ENCODE results near the gene ZC3H4.

ZC3H4 gene

GRCh38 chr19:47026156-47026555 is 87.4 kb downstream of the ZC3H4 start:
- no peak overlapping the region for H4K8ac ChIP-seq (ENCODE audit: low read depth, low read length)
- H3K4me1 ChIP-seq (ENCODE audit: control insufficient read depth in 2 of 2, insufficient read depth in 1 of 2, low read depth in 1 of 2, low read length in 2 of 2): peaks cover 11 to 14% of the 10 kb centered on the region in 2 donors
- peak overlapping the region; percentile 81 for H2AK5ac ChIP-seq (ENCODE audit: low read depth, low read length)
- H3K18ac ChIP-seq (ENCODE audit: low read length): peak overlapping the region; percentile 64
- H3K9ac ChIP-seq (ENCODE audit: low read depth, low read length, poor library complexity): peak overlapping the region; percentile 21
- peaks cover 14 to 76% (median 28%) of the 10 kb centered on the region in 3 experiments for H3K27me3 ChIP-seq (ENCODE audit: control insufficient read depth in 3 of 3, insufficient read depth in 3 of 3, low read depth in 1 of 3, low read length in 3 of 3)
- peak overlapping the region; percentile 73 for H2BK12ac ChIP-seq (ENCODE audit: low read length)
- no peaks in the 10 kb centered on the region for H3K36me3 ChIP-seq (replicated peaks in 1 of 2; ENCODE audit: control insufficient read depth in 2 of 2, insufficient read depth in 2 of 2, low read length in 2 of 2)
- H3K4me3 ChIP-seq (ENCODE audit: low read length in 2 of 2): no peak overlapping the region
- H3K23ac ChIP-seq (ENCODE audit: low read depth, low read length, poor library complexity): peak overlapping the region; percentile 80
- no CpG with 5 or more reads among the region's 2 CpGs for WGBS, 2 donors (ENCODE audit: extremely low coverage in 2 of 2, insufficient read length in 2 of 2, insufficient replicate concordance in 1 of 2)
- H3K9me3 ChIP-seq (replicated peaks in 1 of 2; ENCODE audit: control insufficient read depth in 2 of 2, insufficient read depth in 1 of 2, low read depth in 1 of 2, low read length in 2 of 2): no peaks in the 10 kb centered on the region
- H2AFZ ChIP-seq (ENCODE audit: low read length): no peak overlapping the region
- no peak overlapping the region for H3K4me2 ChIP-seq (ENCODE audit: insufficient read depth, low read length, poor library complexity, severe bottlenecking)
- peak overlapping the region; percentile 94 for H2BK15ac ChIP-seq (ENCODE audit: low read length)
- no peak overlapping the region for H3K27ac ChIP-seq (replicated peaks; ENCODE audit: low read length)
- no peak overlapping the region for H4K91ac ChIP-seq (ENCODE audit: low read depth, low read length, poor library complexity)
- peak overlapping the region; percentile 23 for H3K4ac ChIP-seq (ENCODE audit: low read length)
- DNase-seq (ENCODE audit: low spot score): no peak
- no peak overlapping the region for H2BK120ac ChIP-seq (ENCODE audit: low read depth, low read length)
- no peak overlapping the region for H2BK5ac ChIP-seq (ENCODE audit: low read length)
- H3K79me1 ChIP-seq (ENCODE audit: low read depth, low read length): no peaks in the 10 kb centered on the region
- H3K14ac ChIP-seq (ENCODE audit: low read length): peak overlapping the region; percentile 98

DNA sequence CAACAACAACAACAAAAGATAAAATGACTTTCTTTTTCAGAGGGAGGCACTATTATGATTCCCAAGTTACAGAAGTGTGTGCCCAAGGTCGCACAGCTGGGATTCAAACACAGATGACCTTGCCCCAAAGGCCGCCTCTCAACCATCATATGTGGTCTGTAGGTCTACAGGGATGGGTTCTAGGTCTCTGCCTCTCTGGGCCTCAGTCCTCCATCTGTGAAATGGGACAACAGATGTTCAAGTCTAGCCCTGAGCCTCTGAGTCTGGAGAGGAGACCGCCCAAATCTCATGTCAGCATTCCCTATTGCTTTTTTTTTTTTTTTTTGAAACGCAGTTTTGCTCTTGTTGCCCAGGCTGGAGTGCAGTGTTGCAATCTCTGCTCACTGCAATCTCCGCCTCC is 89.1 kb downstream of the ZC3H4 start:
- no CpG with 5 or more reads among the region's 5 CpGs for WGBS, 2 donors (ENCODE audit: extremely low coverage in 2 of 2, insufficient read length in 2 of 2, insufficient replicate concordance in 1 of 2)
- Histone ChIP-seq H3K9me3 (replicated peaks in 1 of 2; ENCODE audit: control insufficient read depth in 2 of 2, insufficient read depth in 1 of 2, low read depth in 1 of 2, low read length in 2 of 2) (no peaks in the 10 kb centered on the region), H3K27me3 (ENCODE audit: control insufficient read depth in 3 of 3, insufficient read depth in 3 of 3, low read depth in 1 of 3, low read length in 3 of 3) (peaks cover 28 to 85% (median 45%) of the 10 kb centered on the region in 3 experiments), H2BK12ac (ENCODE audit: low read length) (no peak overlapping the region), H3K23ac (ENCODE audit: low read depth, low read length, poor library complexity) (no peak overlapping the region), H2BK120ac (ENCODE audit: low read depth, low read length) (no peak overlapping the region), H3K14ac (ENCODE audit: low read length) (no peak overlapping the region), H3K4me2 (ENCODE audit: insufficient read depth, low read length, poor library complexity, severe bottlenecking) (no peak overlapping the region), H3K79me1 (ENCODE audit: low read depth, low read length) (no peaks in the 10 kb centered on the region), H3K4me1 (ENCODE audit: control insufficient read depth in 2 of 2, insufficient read depth in 1 of 2, low read depth in 1 of 2, low read length in 2 of 2) (peaks cover 15 to 21% of the 10 kb centered on the region in 2 donors), H2AFZ (ENCODE audit: low read length) (no peak overlapping the region), H3K4ac (ENCODE audit: low read length) (no peak overlapping the region), H4K91ac (ENCODE audit: low read depth, low read length, poor library complexity) (no peak overlapping the region), H3K27ac (replicated peaks; ENCODE audit: low read length) (no peak overlapping the region), H3K18ac (ENCODE audit: low read length) (no peak overlapping the region), H3K9ac (ENCODE audit: low read depth, low read length, poor library complexity) (no peak overlapping the region), H3K4me3 (ENCODE audit: low read length in 2 of 2) (no peak overlapping the region), H2BK5ac (ENCODE audit: low read length) (no peak overlapping the region), H4K8ac (ENCODE audit: low read depth, low read length) (no peak overlapping the region), H2AK5ac (ENCODE audit: low read depth, low read length) (no peak overlapping the region), H3K36me3 (replicated peaks in 1 of 2; ENCODE audit: control insufficient read depth in 2 of 2, insufficient read depth in 2 of 2, low read length in 2 of 2) (no peaks in the 10 kb centered on the region), H2BK15ac (ENCODE audit: low read length) (no peak overlapping the region)
- no peak for DNase-seq (ENCODE audit: low spot score)

DNA sequence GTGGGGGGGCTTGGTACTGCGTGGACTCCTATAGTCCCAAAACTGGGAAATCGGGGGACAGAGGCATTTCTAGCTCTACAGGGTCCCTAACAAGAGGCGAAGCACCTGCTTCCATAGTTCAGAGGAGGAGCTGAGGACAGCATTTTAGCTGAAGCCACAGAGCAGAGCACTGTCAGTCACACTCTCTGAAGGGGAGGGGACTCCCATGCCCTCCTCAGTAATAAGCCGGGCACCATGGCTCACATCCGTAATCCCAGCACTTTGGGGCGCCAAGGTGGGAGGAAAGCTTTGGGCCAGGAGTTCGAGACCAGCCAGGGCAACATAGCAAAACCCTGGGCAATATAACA is 90.2 kb downstream of the ZC3H4 start:
- Histone ChIP-seq H3K4ac (ENCODE audit: low read length) (no peak overlapping the region), H3K4me3 (ENCODE audit: low read length in 2 of 2) (no peak overlapping the region), H2AFZ (ENCODE audit: low read length) (peak overlapping the region; percentile 35), H3K4me1 (ENCODE audit: control insufficient read depth in 2 of 2, insufficient read depth in 1 of 2, low read depth in 1 of 2, low read length in 2 of 2) (peaks cover 14 to 21% of the 10 kb centered on the region in 2 donors), H3K23ac (ENCODE audit: low read depth, low read length, poor library complexity) (no peak overlapping the region), H3K18ac (ENCODE audit: low read length) (no peak overlapping the region), H3K4me2 (ENCODE audit: insufficient read depth, low read length, poor library complexity, severe bottlenecking) (peak overlapping the region; percentile 51), H3K36me3 (replicated peaks in 1 of 2; ENCODE audit: control insufficient read depth in 2 of 2, insufficient read depth in 2 of 2, low read length in 2 of 2) (no peaks in the 10 kb centered on the region), H4K91ac (ENCODE audit: low read depth, low read length, poor library complexity) (no peak overlapping the region), H3K9ac (ENCODE audit: low read depth, low read length, poor library complexity) (no peak overlapping the region), H2AK5ac (ENCODE audit: low read depth, low read length) (peak overlapping the region; percentile 10), H2BK15ac (ENCODE audit: low read length) (no peak overlapping the region), H3K79me1 (ENCODE audit: low read depth, low read length) (no peaks in the 10 kb centered on the region), H3K27me3 (ENCODE audit: control insufficient read depth in 3 of 3, insufficient read depth in 3 of 3, low read depth in 1 of 3, low read length in 3 of 3) (peaks cover 31 to 84% (median 50%) of the 10 kb centered on the region in 3 experiments), H4K8ac (ENCODE audit: low read depth, low read length) (no peak overlapping the region), H3K14ac (ENCODE audit: low read length) (peak overlapping the region; percentile 31), H2BK5ac (ENCODE audit: low read length) (no peak overlapping the region), H2BK120ac (ENCODE audit: low read depth, low read length) (no peak overlapping the region), H2BK12ac (ENCODE audit: low read length) (no peak overlapping the region), H3K27ac (replicated peaks; ENCODE audit: low read length) (no peak overlapping the region), H3K9me3 (replicated peaks in 1 of 2; ENCODE audit: control insufficient read depth in 2 of 2, insufficient read depth in 1 of 2, low read depth in 1 of 2, low read length in 2 of 2) (no peaks in the 10 kb centered on the region)
- WGBS, 2 donors (ENCODE audit: extremely low coverage in 2 of 2, insufficient read length in 2 of 2, insufficient replicate concordance in 1 of 2): no CpG with 5 or more reads among the region's 7 CpGs
- no peak for DNase-seq (ENCODE audit: low spot score)

DNA sequence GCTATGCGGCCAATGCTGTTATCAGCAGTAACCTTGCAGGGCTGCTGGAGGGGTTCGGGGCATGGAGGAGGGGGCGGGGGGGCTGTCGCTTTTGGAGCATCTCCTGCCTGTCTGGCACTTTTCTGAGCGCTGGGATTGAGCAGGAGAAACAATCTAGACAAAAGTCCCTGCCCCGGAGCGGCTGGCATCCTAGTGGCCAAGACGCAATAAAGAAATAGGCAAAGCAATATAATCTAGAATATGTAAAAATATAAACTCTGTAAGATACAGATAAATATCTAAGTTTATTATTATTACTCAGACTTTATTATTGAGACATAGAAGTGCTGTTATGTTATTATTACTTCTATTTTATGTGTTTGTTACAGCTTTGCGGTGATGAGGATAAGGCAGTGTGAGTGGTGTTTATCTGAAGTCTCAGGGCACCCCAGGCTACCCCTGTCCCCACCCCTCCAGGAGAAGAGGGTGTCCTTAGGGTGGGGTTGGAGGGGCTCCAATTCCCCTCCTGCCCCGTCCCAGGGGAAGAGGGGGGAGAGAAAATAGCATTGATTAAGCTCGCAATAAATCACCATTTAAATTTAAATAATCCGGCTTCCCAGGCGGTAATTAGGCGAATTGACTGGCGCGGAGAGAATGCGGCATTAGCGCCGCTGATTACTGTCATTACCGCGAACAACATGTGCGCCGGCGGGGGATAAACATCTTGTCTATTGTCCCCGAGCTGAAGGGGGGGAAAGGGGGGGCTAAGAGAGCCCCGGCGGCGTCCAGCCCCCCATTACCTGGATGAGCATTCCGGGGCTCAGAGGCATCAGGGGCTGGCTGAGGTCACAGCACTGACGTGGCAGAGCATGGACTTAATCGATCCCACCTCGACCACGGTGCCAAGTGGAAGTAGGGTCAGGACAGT is 90.8 kb downstream of the ZC3H4 start:
- no peak for DNase-seq (ENCODE audit: low spot score)
- H3K36me3 ChIP-seq (replicated peaks in 1 of 2; ENCODE audit: control insufficient read depth in 2 of 2, insufficient read depth in 2 of 2, low read length in 2 of 2): no peaks in the 10 kb centered on the region
- H3K4me2 ChIP-seq (ENCODE audit: insufficient read depth, low read length, poor library complexity, severe bottlenecking): peak overlapping the region; percentile 51
- H3K27me3 ChIP-seq (ENCODE audit: control insufficient read depth in 3 of 3, insufficient read depth in 3 of 3, low read depth in 1 of 3, low read length in 3 of 3): peaks cover 31 to 82% (median 50%) of the 10 kb centered on the region in 3 experiments
- peaks cover 11 to 18% of the 10 kb centered on the region in 2 donors for H3K4me1 ChIP-seq (ENCODE audit: control insufficient read depth in 2 of 2, insufficient read depth in 1 of 2, low read depth in 1 of 2, low read length in 2 of 2)
- no peaks in the 10 kb centered on the region for H3K79me1 ChIP-seq (ENCODE audit: low read depth, low read length)
- H3K4me3 ChIP-seq (ENCODE audit: low read length in 2 of 2): no peak overlapping the region
- no peak overlapping the region for H2BK5ac ChIP-seq (ENCODE audit: low read length)
- no peak overlapping the region for H3K18ac ChIP-seq (ENCODE audit: low read length)
- no peak overlapping the region for H3K27ac ChIP-seq (replicated peaks; ENCODE audit: low read length)
- H3K9me3 ChIP-seq (replicated peaks in 1 of 2; ENCODE audit: control insufficient read depth in 2 of 2, insufficient read depth in 1 of 2, low read depth in 1 of 2, low read length in 2 of 2): no peaks in the 10 kb centered on the region
- H2AK5ac ChIP-seq (ENCODE audit: low read depth, low read length): peak overlapping the region; percentile 50
- no CpG with 5 or more reads among the region's 33 CpGs for WGBS, 2 donors (ENCODE audit: extremely low coverage in 2 of 2, insufficient read length in 2 of 2, insufficient replicate concordance in 1 of 2)
- H3K4ac ChIP-seq (ENCODE audit: low read length): no peak overlapping the region
- H3K23ac ChIP-seq (ENCODE audit: low read depth, low read length, poor library complexity): no peak overlapping the region
- H4K91ac ChIP-seq (ENCODE audit: low read depth, low read length, poor library complexity): no peak overlapping the region
- no peak overlapping the region for H2BK15ac ChIP-seq (ENCODE audit: low read length)
- H3K14ac ChIP-seq (ENCODE audit: low read length): no peak overlapping the region
- no peak overlapping the region for H4K8ac ChIP-seq (ENCODE audit: low read depth, low read length)
- H2AFZ ChIP-seq (ENCODE audit: low read length): peak overlapping the region; percentile 35
- H3K9ac ChIP-seq (ENCODE audit: low read depth, low read length, poor library complexity): no peak overlapping the region
- no peak overlapping the region for H2BK120ac ChIP-seq (ENCODE audit: low read depth, low read length)
- H2BK12ac ChIP-seq (ENCODE audit: low read length): no peak overlapping the region

Measured in neuronal stem cell (in vitro differentiated cells).